ENCODE data around the gene IL17REL. TPM values are rescaled to one million over a fixed set of nuclear protein-coding genes. Genes with fewer than 3 reads are reported as not detected.

Gene IL17REL
- total and polyA plus RNA-seq, 4 donors = 0.02 to 0.51 (median 0.19) TPM; not detected in 1

GRCh38 chr22:50053861-50054260 lies 41.3 kb upstream of the IL17REL start:
- TF ChIP-seq, protein P1, sequence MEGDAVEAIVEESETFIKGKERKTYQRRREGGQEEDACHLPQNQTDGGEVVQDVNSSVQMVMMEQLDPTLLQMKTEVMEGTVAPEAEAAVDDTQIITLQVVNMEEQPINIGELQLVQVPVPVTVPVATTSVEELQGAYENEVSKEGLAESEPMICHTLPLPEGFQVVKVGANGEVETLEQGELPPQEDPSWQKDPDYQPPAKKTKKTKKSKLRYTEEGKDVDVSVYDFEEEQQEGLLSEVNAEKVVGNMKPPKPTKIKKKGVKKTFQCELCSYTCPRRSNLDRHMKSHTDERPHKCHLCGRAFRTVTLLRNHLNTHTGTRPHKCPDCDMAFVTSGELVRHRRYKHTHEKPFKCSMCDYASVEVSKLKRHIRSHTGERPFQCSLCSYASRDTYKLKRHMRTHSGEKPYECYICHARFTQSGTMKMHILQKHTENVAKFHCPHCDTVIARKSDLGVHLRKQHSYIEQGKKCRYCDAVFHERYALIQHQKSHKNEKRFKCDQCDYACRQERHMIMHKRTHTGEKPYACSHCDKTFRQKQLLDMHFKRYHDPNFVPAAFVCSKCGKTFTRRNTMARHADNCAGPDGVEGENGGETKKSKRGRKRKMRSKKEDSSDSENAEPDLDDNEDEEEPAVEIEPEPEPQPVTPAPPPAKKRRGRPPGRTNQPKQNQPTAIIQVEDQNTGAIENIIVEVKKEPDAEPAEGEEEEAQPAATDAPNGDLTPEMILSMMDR (IDR thresholded peaks at IDR 0.05; ENCODE audit: control extremely low read depth, extremely low read depth) = no peak
- Histone ChIP-seq H3K27ac (ENCODE audit: low read depth in 1 of 2, low read length in 1 of 2) (no peak overlapping the region), H3K36me3 (ENCODE audit: control insufficient read depth in 4 of 4, insufficient read depth in 4 of 4, low read length in 4 of 4) (no peaks in the 10 kb centered on the region), H3K9ac (ENCODE audit: insufficient read depth in 1 of 2, low read length in 2 of 2) (no peak overlapping the region), H3K9me3 (ENCODE audit: control insufficient read depth in 4 of 4, insufficient read depth in 3 of 4, low read length in 3 of 4) (peaks cover 0 to 12% (median 0%) of the 10 kb centered on the region in 4 donors), H3K27me3 (ENCODE audit: control insufficient read depth in 3 of 3, insufficient read depth in 3 of 3, low read length in 2 of 3) (no peaks in the 10 kb centered on the region), H3K4me3 (no peak overlapping the region), H3K4me1 (ENCODE audit: control insufficient read depth in 5 of 5, insufficient read depth in 5 of 5, low read length in 5 of 5) (peaks cover 0 to 4% (median 0%) of the 10 kb centered on the region in 5 donors)
- no peak for ATAC-seq (ENCODE audit: insufficient read depth, low FRiP score)
- no peak for DNase-seq
- WGBS, 2 donors = 95% methylated on average over 18 of the region's 18 CpGs

DNA sequence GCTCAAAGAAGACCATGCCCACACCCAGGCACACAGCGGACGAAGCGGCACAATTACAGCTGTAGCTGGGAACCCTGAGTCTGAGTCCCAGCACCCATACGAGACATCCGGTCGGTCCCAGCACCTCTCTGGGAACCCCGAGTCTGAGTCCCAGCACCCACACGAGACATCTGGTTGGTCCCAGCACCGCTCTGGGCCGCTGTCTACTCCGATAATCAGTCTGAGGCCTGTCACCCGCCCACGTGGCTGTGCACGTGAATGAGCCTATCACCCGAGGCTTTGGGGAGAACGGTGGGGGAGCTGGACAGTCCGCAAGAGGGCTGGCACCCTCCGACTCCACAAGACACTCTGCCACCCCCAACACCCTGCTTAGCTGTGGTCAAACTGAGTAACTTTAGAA lies 39.4 kb upstream of the IL17REL start:
- H3K4me1 ChIP-seq (ENCODE audit: control insufficient read depth in 5 of 5, insufficient read depth in 5 of 5, low read length in 5 of 5) = no peaks in the 10 kb centered on the region
- DNase-seq (no peak), ATAC-seq (ENCODE audit: insufficient read depth, low FRiP score) (no peak)
- H3K9me3 ChIP-seq (ENCODE audit: control insufficient read depth in 4 of 4, insufficient read depth in 3 of 4, low read length in 3 of 4) = peaks cover 0 to 12% (median 0%) of the 10 kb centered on the region in 4 donors
- H3K36me3 ChIP-seq (ENCODE audit: control insufficient read depth in 4 of 4, insufficient read depth in 4 of 4, low read length in 4 of 4) = no peaks in the 10 kb centered on the region
- TF ChIP-seq, protein P1 (IDR thresholded peaks at IDR 0.05; ENCODE audit: control extremely low read depth, extremely low read depth) = no peak
- H3K27me3 ChIP-seq (ENCODE audit: control insufficient read depth in 3 of 3, insufficient read depth in 3 of 3, low read length in 2 of 3) = no peaks in the 10 kb centered on the region
- no peak overlapping the region for H3K4me3 ChIP-seq
- no peak overlapping the region for H3K9ac ChIP-seq (ENCODE audit: insufficient read depth in 1 of 2, low read length in 2 of 2)
- no peak overlapping the region for H3K27ac ChIP-seq (ENCODE audit: low read depth in 1 of 2, low read length in 1 of 2)
- 92% methylated on average over 18 of the region's 18 CpGs for WGBS, 2 donors

GRCh38 chr22:50049299-50050195 lies 37.0 kb upstream of the IL17REL start:
- WGBS, 2 donors = 89 to 94% methylated on average over 36 of the region's 36 CpGs
- TF ChIP-seq, protein P1 (IDR thresholded peaks at IDR 0.05; ENCODE audit: control extremely low read depth, extremely low read depth) = no peak
- Histone ChIP-seq H3K36me3 (ENCODE audit: control insufficient read depth in 4 of 4, insufficient read depth in 4 of 4, low read length in 4 of 4) (no peaks in the 10 kb centered on the region), H3K4me3 (no peak overlapping the region), H3K27ac (ENCODE audit: low read depth in 1 of 2, low read length in 1 of 2) (no peak overlapping the region), H3K27me3 (ENCODE audit: control insufficient read depth in 3 of 3, insufficient read depth in 3 of 3, low read length in 2 of 3) (peaks cover 0 to 8% (median 0%) of the 10 kb centered on the region in 3 donors), H3K4me1 (ENCODE audit: control insufficient read depth in 5 of 5, insufficient read depth in 5 of 5, low read length in 5 of 5) (no peaks in the 10 kb centered on the region), H3K9me3 (ENCODE audit: control insufficient read depth in 4 of 4, insufficient read depth in 3 of 4, low read length in 3 of 4) (peaks cover 0 to 11% (median 0%) of the 10 kb centered on the region in 4 donors), H3K9ac (ENCODE audit: insufficient read depth in 1 of 2, low read length in 2 of 2) (no peak overlapping the region)
- ATAC-seq (ENCODE audit: insufficient read depth, low FRiP score) (no peak), DNase-seq (no peak)
